Measurements from ENCODE around the gene TRAF4. TPM values are rescaled to one million over a fixed set of nuclear protein-coding genes. Genes with fewer than 3 reads are reported as not detected.

The TRAF4 gene
- total and polyA plus RNA-seq, 3 donors from 2014 or later: 33.1 to 47.2 (median 35.3) TPM

- WGBS, 2 donors: 96 to 97% methylated on average over 7 to 12 of the region's 12 CpGs
- intact Hi-C loops (cut with DNase I; ENCODE audit: low total_unique reads): no loop called here
- Histone ChIP-seq H3K4me1 (no peaks in the 10 kb centered on the region), H3K4me3 (no peak overlapping the region), H3K9me3 (no peaks in the 10 kb centered on the region), H3K27ac (no peak overlapping the region), H3K27me3 (no peaks in the 10 kb centered on the region), H3K36me3 (ENCODE audit: low read depth, missing control alignments) (no peaks in the 10 kb centered on the region)
- no peak for DNase-seq
- TF ChIP-seq CTCF (IDR thresholded peaks at IDR 0.05) (no peak), POLR2A (IDR thresholded peaks at IDR 0.05) (no peak)
Measured at GRCh38 chr17:28737316-28737715, 6.5 kb upstream of the TRAF4 start.

GRCh38 chr17:28737770-28738679 lies 5.8 kb upstream of the TRAF4 start:
- Histone ChIP-seq H3K27ac (no peak overlapping the region), H3K4me1 (no peaks in the 10 kb centered on the region), H3K27me3 (no peaks in the 10 kb centered on the region), H3K4me3 (no peak overlapping the region), H3K9me3 (no peaks in the 10 kb centered on the region), H3K36me3 (ENCODE audit: low read depth, missing control alignments) (no peaks in the 10 kb centered on the region)
- no peak for DNase-seq
- 91 to 98% methylated on average over 6 to 22 of the region's 22 CpGs for WGBS, 2 donors
- no peak for TF ChIP-seq POLR2A (IDR thresholded peaks at IDR 0.05)
- TF ChIP-seq CTCF (IDR thresholded peaks at IDR 0.05): no peak
- intact Hi-C loops (cut with DNase I; ENCODE audit: low total_unique reads): no loop called here

- 87 to 95% methylated on average over 9 to 10 of the region's 10 CpGs for WGBS, 2 donors
- no peaks in the 10 kb centered on the region for H3K36me3 ChIP-seq (ENCODE audit: low read depth, missing control alignments)
- H3K4me1 ChIP-seq: no peaks in the 10 kb centered on the region
- no peak for DNase-seq
- no peak overlapping the region for H3K27ac ChIP-seq
- no peaks in the 10 kb centered on the region for H3K9me3 ChIP-seq
- no peak for TF ChIP-seq CTCF (IDR thresholded peaks at IDR 0.05)
- no peak for TF ChIP-seq POLR2A (IDR thresholded peaks at IDR 0.05)
- intact Hi-C loops (cut with DNase I; ENCODE audit: low total_unique reads): no loop called here
- no peaks in the 10 kb centered on the region for H3K27me3 ChIP-seq
- H3K4me3 ChIP-seq: no peak overlapping the region
Measured at GRCh38 chr17:28738680-28739384, 5.0 kb upstream of the TRAF4 start.

- TF ChIP-seq POLR2A (IDR thresholded peaks at IDR 0.05) (no peak), CTCF (IDR thresholded peaks at IDR 0.05) (no peak)
- H3K36me3 ChIP-seq (ENCODE audit: low read depth, missing control alignments): no peaks in the 10 kb centered on the region
- intact Hi-C loops (cut with DNase I; ENCODE audit: low total_unique reads): no loop called here
- no peak overlapping the region for H3K4me3 ChIP-seq
- no peaks in the 10 kb centered on the region for H3K27me3 ChIP-seq
- no peak for DNase-seq
- H3K4me1 ChIP-seq: peaks cover 11% of the 10 kb centered on the region
- H3K9me3 ChIP-seq: no peaks in the 10 kb centered on the region
- H3K27ac ChIP-seq: no peak overlapping the region
- 88 to 91% methylated on average over 7 to 10 of the region's 10 CpGs for WGBS, 2 donors
Measured at GRCh38 chr17:28740406-28741357, 3.1 kb upstream of the TRAF4 start.

All from testis (tissue), 3 donors.